Lower lobe of right lung (tissue), 2 donors: ENCODE data around the gene UTP4. TPM values are rescaled to one million over a fixed set of nuclear protein-coding genes. Genes with fewer than 3 reads are reported as not detected.

Source experiments
- ATAC-seq, 2 donors: fragments of 200-7000 bp; cut with Tn5 transposase; one replicate each; pipeline ENCODE4 v1.9.1; 2020 to 2022; ENCODE audit warnings: mild to moderate bottlenecking in 2 of 2, moderate library complexity in 2 of 2
- DNase-seq: peaks from one replicate; pipeline ENCODE4 v3.0.0-alpha.2; 2020
- H3K27ac ChIP-seq: fragments of 200-600 bp; one replicate; pipeline ENCODE4 v1.8.0; 2022
- H3K27me3 ChIP-seq: fragments of 200-600 bp; one replicate; pipeline ENCODE4 v1.8.0; 2022; ENCODE audit warnings: low read depth
- H3K36me3 ChIP-seq: fragments of 200-600 bp; one replicate; pipeline ENCODE4 v1.8.0; 2022; ENCODE audit warnings: mild to moderate bottlenecking
- H3K4me1 ChIP-seq: fragments of 200-600 bp; one replicate; pipeline ENCODE4 v1.8.0; 2022
- H3K4me3 ChIP-seq: fragments of 200-600 bp; one replicate; pipeline ENCODE4 v1.8.0; 2022; ENCODE audit warnings: mild to moderate bottlenecking
- H3K9me3 ChIP-seq: fragments of 200-600 bp; one replicate; pipeline ENCODE4 v1.8.0; 2022
- CTCF ChIP-seq: fragments of 200-600 bp; IDR thresholded peaks from one replicate; pipeline ENCODE4 v1.8.0; 2022; ENCODE audit warnings: antibody characterized with exemption, mild to moderate bottlenecking
- intact Hi-C: fragments of 100-400 bp; cut with DNase I; formaldehyde crosslinking; loops from one replicate; pipeline ENCODE4 v1.11.0; 2022
- long read RNA-seq: library from polyadenylated mRNA; unstranded; transcript quantifications from one replicate; pipeline ENCODE4 v2.0.0, GENCODE V29; 2021
- total RNA-seq: library from RNA; stranded (reverse); fragmentation: NEBNext Ultra II Directional; extraction: Animal tissue kit (Norgen Biotek cat#: 25700); gene quantifications from one replicate; pipeline ENCODE4 v1.2.1, GENCODE V29; 2021
- donor health status: DM: no; HTN: yes; CAD: no; lungs with severe emphysema.

The UTP4 gene
- 26.4 TPM for total RNA-seq
- long read RNA-seq, transcript UTP4-201 (17 exons, 2,322 nt), result major isoform, 52 of 61 reads
- long read RNA-seq, partial matches to known transcripts, result 4 of 61 reads
- long read RNA-seq, other reads (novel, unspliced or antisense), result 2 of 61 reads

GRCh38 chr16:69132424-69133252 is at the start of gene UTP4, which contains the start of gene CHTF8:
UTP4 (plus strand) TSS chr16:69132649; CDS start chr16:69133460, 811 bp downstream.
CHTF8 (minus strand) TSS chr16:69132588; CDS start chr16:69121458, 11,130 bp downstream.
- peak within 1 kb of the TSS; percentile 91 for H3K27ac ChIP-seq
- TF ChIP-seq CTCF, result no peak
- H3K27me3 ChIP-seq, result no peaks in the 10 kb centered on the region
- no peaks in the 10 kb centered on the region for H3K9me3 ChIP-seq
- peak; percentile 95 to 97 for ATAC-seq
- DNase-seq, result peak; percentile 92
- peak within 1 kb of the TSS; percentile 90 for H3K4me3 ChIP-seq
- intact Hi-C loops, result no loop called here
- H3K36me3 ChIP-seq, result peaks cover 22% of the 10 kb centered on the region
- H3K4me1 ChIP-seq, result peaks cover 27% of the 10 kb centered on the region

DNA sequence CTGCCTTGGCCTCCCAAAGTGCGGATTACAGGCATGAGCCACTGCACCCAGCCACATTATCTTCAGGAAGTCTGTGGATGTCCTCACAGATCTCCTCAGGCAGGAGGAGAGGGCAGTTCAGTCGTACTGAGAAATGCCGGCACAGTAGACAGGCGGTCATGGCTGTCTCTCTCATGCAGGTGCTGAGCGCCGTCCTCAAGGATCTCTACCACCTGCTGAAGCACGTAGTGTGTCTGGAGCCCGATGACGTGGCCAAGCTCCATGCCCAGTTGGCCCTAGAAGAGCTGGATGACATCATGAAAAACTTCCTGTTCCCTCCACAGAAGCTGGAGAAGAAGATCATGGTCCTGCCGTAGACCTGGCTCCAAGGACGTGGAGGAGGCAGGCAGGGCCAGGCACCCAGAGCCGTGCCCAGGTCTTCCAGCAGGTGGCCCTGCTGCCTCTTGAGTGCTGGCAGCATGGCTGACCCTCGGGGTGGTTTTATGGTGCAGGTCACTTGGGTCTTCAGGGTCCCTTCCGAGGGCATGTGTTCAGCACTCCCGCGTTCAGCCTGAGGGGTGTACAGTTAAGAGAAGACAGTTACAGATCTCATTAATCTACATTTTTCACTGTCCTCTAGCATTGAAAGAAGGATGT is 49.0 kb upstream of the UTP4 start:
- Histone ChIP-seq H3K4me1 (no peaks in the 10 kb centered on the region), H3K9me3 (no peaks in the 10 kb centered on the region), H3K36me3 (peaks cover 15% of the 10 kb centered on the region), H3K27ac (no peak overlapping the region), H3K27me3 (no peaks in the 10 kb centered on the region), H3K4me3 (no peak overlapping the region)
- ATAC-seq, result peak; percentile 43 to 56
- peak; percentile 58 for DNase-seq
- intact Hi-C loops, result no loop called here
- peak; percentile 27 for TF ChIP-seq CTCF

- Histone ChIP-seq H3K9me3 (no peaks in the 10 kb centered on the region), H3K36me3 (peaks cover 15% of the 10 kb centered on the region), H3K4me1 (peaks cover 5% of the 10 kb centered on the region), H3K27me3 (no peaks in the 10 kb centered on the region), H3K4me3 (no peak overlapping the region), H3K27ac (no peak overlapping the region)
- DNase-seq (no peak), ATAC-seq (no peak)
- no peak for TF ChIP-seq CTCF
- intact Hi-C loops, result no loop called here
These were observed 48.2 kb upstream of the UTP4 start for GRCh38 chr16:69084289-69084688.

GRCh38 chr16:69085032-69085695 is 47.3 kb upstream of the UTP4 start:
- intact Hi-C loops, result no loop called here
- no peak for TF ChIP-seq CTCF
- no peak overlapping the region for H3K27ac ChIP-seq
- H3K9me3 ChIP-seq, result no peaks in the 10 kb centered on the region
- no peak for ATAC-seq
- peaks cover 15% of the 10 kb centered on the region for H3K36me3 ChIP-seq
- H3K4me1 ChIP-seq, result peaks cover 13% of the 10 kb centered on the region
- DNase-seq, result no peak
- H3K4me3 ChIP-seq, result peak overlapping the region; percentile 13
- H3K27me3 ChIP-seq, result no peaks in the 10 kb centered on the region

GRCh38 chr16:69087161-69087581 is 45.3 kb upstream of the UTP4 start:
- peak overlapping the region; percentile 71 for H3K27ac ChIP-seq
- no peaks in the 10 kb centered on the region for H3K27me3 ChIP-seq
- intact Hi-C loops, result no loop called here
- peaks cover 15% of the 10 kb centered on the region for H3K36me3 ChIP-seq
- ATAC-seq, result peak; percentile 81 to 82
- H3K4me1 ChIP-seq, result peaks cover 13% of the 10 kb centered on the region
- DNase-seq, result peak; percentile 58
- no peak for TF ChIP-seq CTCF
- H3K9me3 ChIP-seq, result no peaks in the 10 kb centered on the region
- H3K4me3 ChIP-seq, result peak overlapping the region; percentile 36
